ENCODE results near the gene LPCAT3. TPM values are rescaled to one million over a fixed set of nuclear protein-coding genes. Genes with fewer than 3 reads are reported as not detected.

The LPCAT3 gene, protein sequence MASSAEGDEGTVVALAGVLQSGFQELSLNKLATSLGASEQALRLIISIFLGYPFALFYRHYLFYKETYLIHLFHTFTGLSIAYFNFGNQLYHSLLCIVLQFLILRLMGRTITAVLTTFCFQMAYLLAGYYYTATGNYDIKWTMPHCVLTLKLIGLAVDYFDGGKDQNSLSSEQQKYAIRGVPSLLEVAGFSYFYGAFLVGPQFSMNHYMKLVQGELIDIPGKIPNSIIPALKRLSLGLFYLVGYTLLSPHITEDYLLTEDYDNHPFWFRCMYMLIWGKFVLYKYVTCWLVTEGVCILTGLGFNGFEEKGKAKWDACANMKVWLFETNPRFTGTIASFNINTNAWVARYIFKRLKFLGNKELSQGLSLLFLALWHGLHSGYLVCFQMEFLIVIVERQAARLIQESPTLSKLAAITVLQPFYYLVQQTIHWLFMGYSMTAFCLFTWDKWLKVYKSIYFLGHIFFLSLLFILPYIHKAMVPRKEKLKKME
- total RNA-seq (2014; rRNA removed) (16.3 and 21.5 TPM in 2 replicates), Bru-seq, nascent RNA (percentile 66 among the genes with signal in this experiment), BruChase-seq, experiment 1, labeled RNA remaining after a 6-hour chase (percentile 68 among the genes with signal in this experiment), BruChase-seq, experiment 2, labeled RNA remaining after a 2-hour chase (percentile 70 among the genes with signal in this experiment)
- long read RNA-seq, transcript LPCAT3-201 (13 exons, 2,268 nt): major isoform, 58 of 73 reads
- long read RNA-seq, partial matches to known transcripts: 6 of 73 reads
- long read RNA-seq, other reads (novel, unspliced or antisense): 9 of 73 reads

DNA sequence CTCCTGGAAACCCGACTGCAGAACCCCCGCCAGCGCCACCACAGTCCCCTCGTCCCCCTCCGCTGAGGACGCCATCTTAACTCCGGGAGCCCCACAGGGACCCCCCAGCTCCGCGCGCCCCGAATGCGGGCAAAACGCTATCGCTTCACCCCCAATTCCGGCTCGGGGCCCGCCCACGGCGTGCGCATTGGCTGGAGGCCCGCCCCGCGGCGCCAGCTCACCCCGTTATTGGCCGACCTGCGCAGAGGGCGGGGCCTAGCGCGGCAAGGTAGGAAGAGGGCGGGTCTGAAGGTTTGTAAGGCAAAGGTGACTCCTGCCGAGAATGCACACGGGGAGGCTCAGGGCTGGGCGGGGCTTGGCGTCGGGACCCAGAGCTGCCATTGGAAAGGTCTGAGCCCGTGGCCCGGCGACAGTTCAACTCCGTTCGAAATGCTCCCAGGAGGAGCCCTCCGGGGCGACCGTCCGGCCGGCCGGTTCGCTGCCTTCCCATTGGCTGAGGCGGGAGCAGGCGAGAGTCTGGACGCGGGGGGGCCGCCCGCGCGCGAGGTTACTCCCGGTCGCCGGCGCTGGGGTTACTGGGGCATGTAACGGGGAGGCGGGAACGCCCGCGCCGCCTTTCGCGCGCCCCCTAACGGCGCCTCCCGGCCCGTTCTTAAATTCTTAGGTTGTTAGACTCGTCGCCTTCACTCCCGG, at the start of gene LPCAT3:
LPCAT3 (minus strand) TSS at position 127 of the 693 bp plus-strand sequence; CDS start at position 75, 52 bp downstream.
- ChIA-PET POLR2A (ENCODE audit: unreplicated experiment) (no interaction called here), CTCF (interaction anchor here (0.5 to 0.8 kb wide), 3 partner anchors 75 to 170 kb away, joined by 3 to 4 read pairs (median 3); partner anchors contain the start of genes C12orf57 and RNU7-1)
- Histone ChIP-seq H3K27ac (ENCODE audit: low read length) (peak within 1 kb of the TSS; percentile 92), H3K27me3 (ENCODE audit: low read length) (no peaks in the 10 kb centered on the region), H3K4me1 (ENCODE audit: insufficient read depth, low read length) (peaks cover 15% of the 10 kb centered on the region), H3K9ac (ENCODE audit: low read length) (peak within 1 kb of the TSS; percentile 79), H3K79me2 (ENCODE audit: low read length) (peaks cover 33% of the 10 kb centered on the region), H3K36me3 (ENCODE audit: low read depth, low read length) (no peaks in the 10 kb centered on the region), H3K4me3 (ENCODE audit: low read length) (peak within 1 kb of the TSS; percentile 97), H3K4me2 (ENCODE audit: low read length) (peak within 1 kb of the TSS; percentile 96), H4K20me1 (ENCODE audit: low read length) (no peaks in the 10 kb centered on the region), H3K9me3 (ENCODE audit: low read length) (no peaks in the 10 kb centered on the region), H2AFZ (ENCODE audit: low read length) (peak within 1 kb of the TSS; percentile 93), H3K9me2 (replicated peaks; ENCODE audit: low read length) (no peaks in the 10 kb centered on the region), H3F3A (ENCODE audit: low read length, unreplicated experiment) (no peaks in the 10 kb centered on the region)
- BruUV-seq (replicated peaks): no TSS peak
- TF ChIP-seq, protein P1, sequence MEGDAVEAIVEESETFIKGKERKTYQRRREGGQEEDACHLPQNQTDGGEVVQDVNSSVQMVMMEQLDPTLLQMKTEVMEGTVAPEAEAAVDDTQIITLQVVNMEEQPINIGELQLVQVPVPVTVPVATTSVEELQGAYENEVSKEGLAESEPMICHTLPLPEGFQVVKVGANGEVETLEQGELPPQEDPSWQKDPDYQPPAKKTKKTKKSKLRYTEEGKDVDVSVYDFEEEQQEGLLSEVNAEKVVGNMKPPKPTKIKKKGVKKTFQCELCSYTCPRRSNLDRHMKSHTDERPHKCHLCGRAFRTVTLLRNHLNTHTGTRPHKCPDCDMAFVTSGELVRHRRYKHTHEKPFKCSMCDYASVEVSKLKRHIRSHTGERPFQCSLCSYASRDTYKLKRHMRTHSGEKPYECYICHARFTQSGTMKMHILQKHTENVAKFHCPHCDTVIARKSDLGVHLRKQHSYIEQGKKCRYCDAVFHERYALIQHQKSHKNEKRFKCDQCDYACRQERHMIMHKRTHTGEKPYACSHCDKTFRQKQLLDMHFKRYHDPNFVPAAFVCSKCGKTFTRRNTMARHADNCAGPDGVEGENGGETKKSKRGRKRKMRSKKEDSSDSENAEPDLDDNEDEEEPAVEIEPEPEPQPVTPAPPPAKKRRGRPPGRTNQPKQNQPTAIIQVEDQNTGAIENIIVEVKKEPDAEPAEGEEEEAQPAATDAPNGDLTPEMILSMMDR (conservative IDR thresholded peaks at IDR 0.05; ENCODE audit: low read depth, low read length): peak; percentile 69
- no peak for TF ChIP-seq EZH2 (IDR thresholded peaks at IDR 0.05; ENCODE audit: low read length, unreplicated experiment)
- no peak for TF ChIP-seq EZH2phosphoT487 (IDR thresholded peaks at IDR 0.05; ENCODE audit: borderline replicate concordance, low read length)
- intact Hi-C loops (cut with micrococcal nuclease): loop anchor here (2.0 to 5.0 kb wide), 4 partner anchors 46 to 94 kb away; partner anchors contain the start of genes C12orf57, C1R, EMG1 and PHB2
- peak; percentile 90 for DNase-seq
- peak; percentile 90 for ATAC-seq

DNA sequence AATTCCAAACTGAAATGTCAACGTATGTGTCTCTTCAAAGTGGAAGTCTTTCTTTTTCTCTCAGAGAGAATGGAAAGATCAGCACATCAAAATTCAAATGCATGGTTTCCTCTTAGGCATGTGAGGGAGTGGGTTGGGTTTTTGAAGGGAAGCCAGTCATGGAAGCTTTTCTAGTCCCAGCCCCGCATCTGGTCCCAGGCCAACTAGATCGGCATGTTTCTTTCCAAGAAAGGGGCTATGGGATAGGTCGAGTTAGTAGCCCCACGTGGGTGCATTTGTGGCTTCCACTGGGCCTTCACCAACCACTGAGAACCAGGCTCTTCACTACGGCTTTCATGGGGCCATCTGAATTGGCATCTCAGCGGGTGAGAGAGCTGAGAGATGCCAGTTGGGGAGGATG, 48.8 kb upstream of the LPCAT3 start:
- Histone ChIP-seq H3K9me2 (replicated peaks; ENCODE audit: low read length) (no peaks in the 10 kb centered on the region), H3K79me2 (ENCODE audit: low read length) (no peaks in the 10 kb centered on the region), H2AFZ (ENCODE audit: low read length) (no peak overlapping the region), H3K9ac (ENCODE audit: low read length) (no peak overlapping the region), H3K27me3 (ENCODE audit: low read length) (peaks cover 20% of the 10 kb centered on the region; the same call in 1 of the 2 replicates), H3F3A (ENCODE audit: low read length, unreplicated experiment) (no peaks in the 10 kb centered on the region), H4K20me1 (ENCODE audit: low read length) (no peaks in the 10 kb centered on the region), H3K4me3 (ENCODE audit: low read length) (no peak overlapping the region), H3K9me3 (ENCODE audit: low read length) (no peaks in the 10 kb centered on the region), H3K4me2 (ENCODE audit: low read length) (no peak overlapping the region), H3K36me3 (ENCODE audit: low read depth, low read length) (no peaks in the 10 kb centered on the region), H3K27ac (ENCODE audit: low read length) (no peak overlapping the region), H3K4me1 (ENCODE audit: insufficient read depth, low read length) (no peaks in the 10 kb centered on the region)
- ATAC-seq (no peak), DNase-seq (no peak)
- no TSS peak for BruUV-seq (replicated peaks)
- ChIA-PET CTCF (no interaction called here), POLR2A (ENCODE audit: unreplicated experiment) (no interaction called here)
- TF ChIP-seq EZH2phosphoT487 (IDR thresholded peaks at IDR 0.05; ENCODE audit: borderline replicate concordance, low read length) (no peak), EZH2 (IDR thresholded peaks at IDR 0.05; ENCODE audit: low read length, unreplicated experiment) (no peak)
- TF ChIP-seq, protein P1 (conservative IDR thresholded peaks at IDR 0.05; ENCODE audit: low read depth, low read length): no peak
- intact Hi-C loops (cut with micrococcal nuclease): no loop called here

Measured in PC-3 (cell line).